Lower lobe of right lung (tissue), 2 donors: ENCODE data around the gene ATAD1. TPM values are rescaled to one million over a fixed set of nuclear protein-coding genes. Genes with fewer than 3 reads are reported as not detected.
A peak's percentile ranks its signal among the peaks of the same experiment; 100 is the strongest.

Experiments
- ATAC-seq, 2 donors: fragments of 200-7000 bp; cut with Tn5 transposase; one replicate each; pipeline ENCODE4 v1.9.1; 2020 to 2022; ENCODE audit warnings: mild to moderate bottlenecking in 2 of 2, moderate library complexity in 2 of 2
- DNase-seq: peaks from one replicate; pipeline ENCODE4 v3.0.0-alpha.2; 2020
- H3K27ac ChIP-seq: fragments of 200-600 bp; one replicate; pipeline ENCODE4 v1.8.0; 2022
- H3K27me3 ChIP-seq: fragments of 200-600 bp; one replicate; pipeline ENCODE4 v1.8.0; 2022; ENCODE audit warnings: low read depth
- H3K36me3 ChIP-seq: fragments of 200-600 bp; one replicate; pipeline ENCODE4 v1.8.0; 2022; ENCODE audit warnings: mild to moderate bottlenecking
- H3K4me1 ChIP-seq: fragments of 200-600 bp; one replicate; pipeline ENCODE4 v1.8.0; 2022
- H3K4me3 ChIP-seq: fragments of 200-600 bp; one replicate; pipeline ENCODE4 v1.8.0; 2022; ENCODE audit warnings: mild to moderate bottlenecking
- H3K9me3 ChIP-seq: fragments of 200-600 bp; one replicate; pipeline ENCODE4 v1.8.0; 2022
- CTCF ChIP-seq: fragments of 200-600 bp; IDR thresholded peaks from one replicate; pipeline ENCODE4 v1.8.0; 2022; ENCODE audit warnings: antibody characterized with exemption, mild to moderate bottlenecking
- intact Hi-C: fragments of 100-400 bp; cut with DNase I; formaldehyde crosslinking; loops from one replicate; pipeline ENCODE4 v1.11.0; 2022
- total RNA-seq: library from RNA; stranded (reverse); fragmentation: NEBNext Ultra II Directional; extraction: Animal tissue kit (Norgen Biotek cat#: 25700); gene quantifications from one replicate; pipeline ENCODE4 v1.2.1, GENCODE V29; 2021
- donor health status: DM: no; HTN: yes; CAD: no; lungs with severe emphysema.

ATAD1 gene
- total RNA-seq, 1 donor from 2014 or later = 51.2 TPM

GRCh38 chr10:87826653-87827052 is 8.6 kb upstream of the ATAD1 start:
- ATAC-seq = no peak
- no peak for DNase-seq
- no peak overlapping the region for H3K4me3 ChIP-seq
- H3K36me3 ChIP-seq = no peaks in the 10 kb centered on the region
- H3K27ac ChIP-seq = no peak overlapping the region
- TF ChIP-seq CTCF = no peak
- H3K9me3 ChIP-seq = no peaks in the 10 kb centered on the region
- no peaks in the 10 kb centered on the region for H3K4me1 ChIP-seq
- H3K27me3 ChIP-seq = no peaks in the 10 kb centered on the region
- intact Hi-C loops = no loop called here

GRCh38 chr10:87819289-87819585 is 1.2 kb upstream of the ATAD1 start:
- Histone ChIP-seq H3K4me1 (peaks cover 20% of the 10 kb centered on the region), H3K9me3 (no peaks in the 10 kb centered on the region), H3K27ac (no peak overlapping the region), H3K36me3 (peaks cover 2% of the 10 kb centered on the region), H3K4me3 (no peak overlapping the region), H3K27me3 (no peaks in the 10 kb centered on the region)
- intact Hi-C loops = no loop called here
- ATAC-seq (no peak), DNase-seq (no peak)
- no peak for TF ChIP-seq CTCF

DNA sequence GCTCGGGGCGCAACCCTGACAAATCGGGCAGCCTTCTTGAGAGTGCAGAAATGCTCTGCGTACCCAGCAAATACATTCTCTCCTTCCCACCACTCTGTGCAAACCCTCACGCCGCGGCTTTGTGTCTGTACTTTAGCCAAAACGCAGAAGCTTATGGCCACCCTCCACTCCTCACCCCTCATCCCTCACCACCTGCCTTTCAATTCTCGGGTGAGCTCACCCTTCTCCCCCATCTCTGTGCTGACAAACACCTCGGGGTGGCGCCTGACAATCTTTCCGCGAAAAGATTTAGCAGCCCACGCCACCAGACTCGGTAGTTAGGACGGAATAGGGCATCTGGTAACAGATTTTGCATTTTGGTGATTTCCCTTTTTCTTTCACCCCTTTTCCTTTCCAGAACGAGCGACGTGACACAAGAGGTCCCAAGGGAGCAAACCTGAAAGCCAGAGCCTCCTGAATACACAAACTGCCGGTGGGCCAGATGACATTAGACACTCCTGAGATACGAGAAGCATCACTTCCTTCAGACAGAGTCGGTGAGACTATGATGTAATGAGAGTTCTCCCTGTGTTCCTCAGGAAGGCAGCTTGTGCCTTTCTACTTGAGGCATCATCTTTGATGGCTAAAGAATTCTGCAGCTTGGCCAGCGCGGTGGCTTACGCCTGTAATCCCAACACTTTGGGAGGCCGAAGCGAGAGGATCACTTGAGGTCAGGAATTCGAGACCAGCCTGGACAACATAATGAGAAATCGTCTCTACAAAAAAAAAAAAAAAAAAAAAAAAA is 671 bp upstream of the ATAD1 start:
- peak overlapping the region; percentile 83 for H3K4me3 ChIP-seq
- intact Hi-C loops = no loop called here
- H3K27me3 ChIP-seq = no peaks in the 10 kb centered on the region
- H3K27ac ChIP-seq = peak overlapping the region; percentile 88
- peaks cover 20% of the 10 kb centered on the region for H3K4me1 ChIP-seq
- TF ChIP-seq CTCF = no peak
- ATAC-seq (peak; percentile 68 to 76), DNase-seq (no peak)
- H3K36me3 ChIP-seq = peaks cover 5% of the 10 kb centered on the region
- H3K9me3 ChIP-seq = no peaks in the 10 kb centered on the region

- Histone ChIP-seq H3K4me1 (peaks cover 20% of the 10 kb centered on the region), H3K27ac (peak overlapping the region; percentile 88), H3K36me3 (peaks cover 14% of the 10 kb centered on the region), H3K9me3 (no peaks in the 10 kb centered on the region), H3K4me3 (peak overlapping the region; percentile 83), H3K27me3 (no peaks in the 10 kb centered on the region)
- intact Hi-C loops = no loop called here
- TF ChIP-seq CTCF = no peak
- ATAC-seq (no peak), DNase-seq (no peak)
These were observed 973 bp downstream of the ATAD1 start for GRCh38 chr10:87816898-87817608.

DNA sequence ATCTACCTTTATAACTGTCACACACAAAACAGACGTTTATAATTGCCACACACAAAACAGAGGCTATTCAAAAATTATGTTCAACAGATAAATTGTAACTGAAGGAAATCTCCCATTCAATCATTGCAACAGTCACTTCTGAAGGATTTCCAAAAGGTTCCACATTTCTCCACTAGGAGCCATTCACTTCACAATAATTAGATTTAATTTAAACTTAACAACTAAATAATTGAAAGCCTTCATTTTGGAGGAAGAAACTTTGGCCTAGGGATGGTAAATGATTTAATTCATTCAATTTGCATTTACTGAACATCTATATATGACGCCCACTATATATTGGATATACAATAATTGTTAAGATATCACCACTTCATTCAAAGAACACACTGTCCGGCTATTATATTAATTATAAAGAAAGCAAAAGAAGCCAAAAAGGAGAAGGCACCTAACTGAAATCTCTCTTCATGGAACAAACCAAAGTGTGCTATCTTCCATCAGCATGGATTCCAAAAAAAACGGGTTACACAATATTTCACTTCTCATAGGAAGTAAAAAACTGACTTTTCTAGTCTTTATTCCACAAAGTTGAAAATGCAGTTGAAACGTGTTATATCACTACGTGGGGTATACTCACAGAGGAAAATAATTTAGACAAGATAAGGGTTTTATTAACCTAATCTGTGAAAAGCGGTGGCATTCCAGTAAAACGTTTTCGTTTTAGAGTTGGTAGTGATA is 1.7 kb downstream of the ATAD1 start:
- no peak for DNase-seq
- no peak for ATAC-seq
- peaks cover 20% of the 10 kb centered on the region for H3K4me1 ChIP-seq
- H3K4me3 ChIP-seq = peak overlapping the region; percentile 83
- intact Hi-C loops = no loop called here
- peaks cover 16% of the 10 kb centered on the region for H3K36me3 ChIP-seq
- H3K9me3 ChIP-seq = no peaks in the 10 kb centered on the region
- no peak overlapping the region for H3K27ac ChIP-seq
- no peaks in the 10 kb centered on the region for H3K27me3 ChIP-seq
- TF ChIP-seq CTCF = no peak
